Panc1 (cell line): Measurements from ENCODE around the gene UIMC1. TPM values are rescaled to one million over a fixed set of nuclear protein-coding genes. Genes with fewer than 3 reads are reported as not detected.

Source experiments
- ATAC-seq: fragments of 200-7000 bp; cut with Tn5 transposase; 2 replicates; pipeline ENCODE4 v1.9.1; 2020; ENCODE audit warnings: mild to moderate bottlenecking, moderate library complexity
- BruUV-seq: library from RNA; stranded (reverse); fragments of 400-500 nt; replicated peaks from 2 replicates; lab custom pipeline; 2021; lab: Mats Ljungman, UMichigan
- CTCF ChIA-PET: fragments of 300-600 bp; sonication (Branson Sonifier 250); formaldehyde crosslinking; loops from one replicate; lab custom pipeline; 2022; ENCODE audit warnings: antibody characterized with exemption; lab: Charles Lee
- POLR2A ChIA-PET: fragments of 300-600 bp; sonication (Branson Sonifier 250); formaldehyde crosslinking; loops from one replicate; lab custom pipeline; 2022; ENCODE audit warnings: antibody characterized with exemption; lab: Charles Lee
- DNase-seq: peaks from one replicate; pipeline ENCODE4 v3.0.0-alpha.2; 2010; ENCODE audit warnings: low read depth, low spot score
- H3K27ac ChIP-seq: 2 replicates; pipeline ENCODE4 v1.5.1; 2011; ENCODE audit warnings: mild to moderate bottlenecking, low read length, inconsistent platforms
- H3K27me3 ChIP-seq: fragments of 200-500 bp; sonication (Bioruptor generic); 2 replicates; pipeline ENCODE4 v1.6.0; 2014; ENCODE audit warnings: low read length, inconsistent platforms; ENCODE audit not compliant: control insufficient read depth, insufficient read depth
- H3K36me3 ChIP-seq: fragments of 200-500 bp; sonication (Bioruptor generic); 2 replicates; pipeline ENCODE4 v1.5.1; 2014; ENCODE audit warnings: inconsistent platforms, mild to moderate bottlenecking, low read length, moderate library complexity; ENCODE audit not compliant: control insufficient read depth, insufficient read depth
- H3K4me1 ChIP-seq: 2 replicates; pipeline ENCODE4 v1.5.1; 2011; ENCODE audit warnings: inconsistent platforms, mild to moderate bottlenecking, low read length, moderate library complexity; ENCODE audit not compliant: control insufficient read depth, insufficient read depth
- H3K4me3 ChIP-seq, 2 experiments: 2 replicates each; pipeline ENCODE4 v1.5.1; 2011 to 2012; ENCODE audit warnings: low read depth in 2 of 2, low read length in 2 of 2, mild to moderate bottlenecking in 2 of 2, inconsistent platforms in 1 of 2, moderate library complexity in 1 of 2
- H3K9me3 ChIP-seq: fragments of 200-500 bp; sonication (Bioruptor generic); 2 replicates; pipeline ENCODE4 v1.5.1; 2014; ENCODE audit warnings: low read depth, mild to moderate bottlenecking, inconsistent platforms, low read length, moderate library complexity; ENCODE audit not compliant: control insufficient read depth, insufficient read depth
- POLR2AphosphoS5 ChIP-seq: IDR thresholded peaks from 2 replicates; pipeline ENCODE4 v1.6.1; 2012; ENCODE audit warnings: mild to moderate bottlenecking, low read depth, low read length, moderate library complexity
- SIN3A ChIP-seq: IDR thresholded peaks from 2 replicates; pipeline ENCODE4 v1.6.1; 2012; ENCODE audit warnings: low read depth, mild to moderate bottlenecking, low read length, moderate library complexity, borderline replicate concordance; ENCODE audit not compliant: insufficient read depth
- TCF7L2 ChIP-seq: IDR thresholded peaks from 2 replicates; pipeline ENCODE4 v1.6.1; 2011; ENCODE audit warnings: mild to moderate bottlenecking, low read depth, low read length, inconsistent platforms
- in situ Hi-C: cut with HindIII; loops from 2 replicates; pipeline ENCODE4 v1.10.0; 2016; ENCODE audit warnings: low sequenced_read_pairs, low pct_unique_long_range_greater_than_20kb
- intact Hi-C: fragments of 100-400 bp; cut with micrococcal nuclease; formaldehyde crosslinking; loops from one replicate; pipeline ENCODE4 v1.10.0; 2022; ENCODE audit not compliant: unreplicated experiment
- total RNA-seq: library from RNA; stranded (reverse); gene quantifications from one replicate; pipeline ENCODE4 v1.2.1, GENCODE V29; 2021; ENCODE audit not compliant: unreplicated experiment
- TF ChIP-seq, protein P1 (sequence below), 2 experiments: IDR thresholded peaks; 2 replicates each; pipeline ENCODE4 v1.6.1; 2011 to 2012; ENCODE audit warnings: low read depth in 2 of 2, control low read depth in 1 of 2, low read length in 1 of 2, mild to moderate bottlenecking in 1 of 2, moderate library complexity in 1 of 2; ENCODE audit not compliant: insufficient read depth in 1 of 2
- TF ChIP-seq, protein P2 (sequence below): fragments of 450-650 bp; IDR thresholded peaks from 2 replicates; pipeline ENCODE4 v1.5.1; 2017; ENCODE audit warnings: mild to moderate bottlenecking

The UIMC1 gene
- total RNA-seq, 1 experiment from 2014 or later: 37.1 TPM

DNA sequence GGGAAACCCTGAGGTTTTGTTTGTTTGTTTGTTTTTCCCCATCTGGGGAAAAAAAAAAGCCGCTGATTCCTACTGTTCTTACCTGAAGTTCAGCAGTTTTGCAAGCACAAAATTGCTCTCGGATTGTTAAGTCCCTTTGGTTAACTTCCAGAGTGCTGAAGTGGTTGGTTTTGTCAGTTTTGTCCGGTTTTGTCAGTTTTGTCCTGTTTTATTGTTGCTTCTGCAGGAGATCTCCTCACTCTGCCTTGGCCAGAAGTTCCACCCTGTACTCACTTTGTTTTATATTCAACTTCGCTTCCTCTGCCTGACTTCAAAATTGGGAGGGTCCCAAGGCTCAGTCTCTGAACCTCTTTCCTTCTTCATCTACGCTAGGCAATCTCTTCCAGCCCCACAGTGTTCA lies 30.3 kb upstream of the UIMC1 start:
- DNase-seq (no peak), ATAC-seq (no peak)
- Histone ChIP-seq H3K27me3 (no peaks in the 10 kb centered on the region), H3K4me1 (no peaks in the 10 kb centered on the region), H3K9me3 (no peaks in the 10 kb centered on the region), H3K36me3 (peaks cover 2% of the 10 kb centered on the region; the same call in 1 of the 2 replicates), H3K27ac (no peak overlapping the region), H3K4me3 (no peak overlapping the region)
- in situ Hi-C loops: no loop called here
- ChIA-PET POLR2A (no interaction called here), CTCF (no interaction called here)
- no TSS peak for BruUV-seq
- TF ChIP-seq POLR2AphosphoS5 (no peak), TCF7L2 (no peak), SIN3A (no peak)
- TF ChIP-seq, protein P1, sequence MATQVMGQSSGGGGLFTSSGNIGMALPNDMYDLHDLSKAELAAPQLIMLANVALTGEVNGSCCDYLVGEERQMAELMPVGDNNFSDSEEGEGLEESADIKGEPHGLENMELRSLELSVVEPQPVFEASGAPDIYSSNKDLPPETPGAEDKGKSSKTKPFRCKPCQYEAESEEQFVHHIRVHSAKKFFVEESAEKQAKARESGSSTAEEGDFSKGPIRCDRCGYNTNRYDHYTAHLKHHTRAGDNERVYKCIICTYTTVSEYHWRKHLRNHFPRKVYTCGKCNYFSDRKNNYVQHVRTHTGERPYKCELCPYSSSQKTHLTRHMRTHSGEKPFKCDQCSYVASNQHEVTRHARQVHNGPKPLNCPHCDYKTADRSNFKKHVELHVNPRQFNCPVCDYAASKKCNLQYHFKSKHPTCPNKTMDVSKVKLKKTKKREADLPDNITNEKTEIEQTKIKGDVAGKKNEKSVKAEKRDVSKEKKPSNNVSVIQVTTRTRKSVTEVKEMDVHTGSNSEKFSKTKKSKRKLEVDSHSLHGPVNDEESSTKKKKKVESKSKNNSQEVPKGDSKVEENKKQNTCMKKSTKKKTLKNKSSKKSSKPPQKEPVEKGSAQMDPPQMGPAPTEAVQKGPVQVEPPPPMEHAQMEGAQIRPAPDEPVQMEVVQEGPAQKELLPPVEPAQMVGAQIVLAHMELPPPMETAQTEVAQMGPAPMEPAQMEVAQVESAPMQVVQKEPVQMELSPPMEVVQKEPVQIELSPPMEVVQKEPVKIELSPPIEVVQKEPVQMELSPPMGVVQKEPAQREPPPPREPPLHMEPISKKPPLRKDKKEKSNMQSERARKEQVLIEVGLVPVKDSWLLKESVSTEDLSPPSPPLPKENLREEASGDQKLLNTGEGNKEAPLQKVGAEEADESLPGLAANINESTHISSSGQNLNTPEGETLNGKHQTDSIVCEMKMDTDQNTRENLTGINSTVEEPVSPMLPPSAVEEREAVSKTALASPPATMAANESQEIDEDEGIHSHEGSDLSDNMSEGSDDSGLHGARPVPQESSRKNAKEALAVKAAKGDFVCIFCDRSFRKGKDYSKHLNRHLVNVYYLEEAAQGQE (IDR thresholded peaks at IDR 0.05; ENCODE audit: insufficient read depth in 1 of 2, low read depth in 2 of 2, low read length in 1 of 2): no peak
- TF ChIP-seq, protein P2, sequence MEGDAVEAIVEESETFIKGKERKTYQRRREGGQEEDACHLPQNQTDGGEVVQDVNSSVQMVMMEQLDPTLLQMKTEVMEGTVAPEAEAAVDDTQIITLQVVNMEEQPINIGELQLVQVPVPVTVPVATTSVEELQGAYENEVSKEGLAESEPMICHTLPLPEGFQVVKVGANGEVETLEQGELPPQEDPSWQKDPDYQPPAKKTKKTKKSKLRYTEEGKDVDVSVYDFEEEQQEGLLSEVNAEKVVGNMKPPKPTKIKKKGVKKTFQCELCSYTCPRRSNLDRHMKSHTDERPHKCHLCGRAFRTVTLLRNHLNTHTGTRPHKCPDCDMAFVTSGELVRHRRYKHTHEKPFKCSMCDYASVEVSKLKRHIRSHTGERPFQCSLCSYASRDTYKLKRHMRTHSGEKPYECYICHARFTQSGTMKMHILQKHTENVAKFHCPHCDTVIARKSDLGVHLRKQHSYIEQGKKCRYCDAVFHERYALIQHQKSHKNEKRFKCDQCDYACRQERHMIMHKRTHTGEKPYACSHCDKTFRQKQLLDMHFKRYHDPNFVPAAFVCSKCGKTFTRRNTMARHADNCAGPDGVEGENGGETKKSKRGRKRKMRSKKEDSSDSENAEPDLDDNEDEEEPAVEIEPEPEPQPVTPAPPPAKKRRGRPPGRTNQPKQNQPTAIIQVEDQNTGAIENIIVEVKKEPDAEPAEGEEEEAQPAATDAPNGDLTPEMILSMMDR: no peak
- intact Hi-C loops: no loop called here

DNA sequence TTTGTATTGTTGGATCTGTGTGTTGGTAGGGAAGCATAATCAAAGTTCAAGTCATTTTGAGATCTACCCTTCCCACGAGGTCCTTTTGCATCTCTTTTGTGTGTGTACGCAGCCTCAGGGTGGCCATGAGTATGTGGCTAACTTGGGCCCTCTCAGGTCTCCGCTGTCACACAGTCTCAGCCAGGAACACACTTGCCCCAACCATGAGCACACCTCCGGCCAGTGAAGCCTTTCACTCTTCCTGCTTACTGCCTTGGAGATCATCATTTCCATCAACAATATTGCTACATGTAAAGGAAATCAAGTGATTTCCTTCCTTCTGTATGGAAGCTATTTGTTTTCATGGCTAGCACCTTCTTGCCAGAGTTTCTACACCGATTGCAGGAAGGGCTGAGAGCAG lies 29.9 kb upstream of the UIMC1 start:
- no peak overlapping the region for H3K27ac ChIP-seq
- in situ Hi-C loops: no loop called here
- ATAC-seq (no peak), DNase-seq (no peak)
- ChIA-PET CTCF (no interaction called here), POLR2A (interaction anchor here (0.7 kb wide), 1 partner anchor 49 kb away, joined by 5 read pairs; no protein-coding TSS in a partner anchor)
- intact Hi-C loops: no loop called here
- no peaks in the 10 kb centered on the region for H3K27me3 ChIP-seq
- no peak overlapping the region for H3K4me3 ChIP-seq
- H3K4me1 ChIP-seq: no peaks in the 10 kb centered on the region
- no TSS peak for BruUV-seq
- peaks cover 2% of the 10 kb centered on the region; the same call in 1 of the 2 replicates for H3K36me3 ChIP-seq
- TF ChIP-seq SIN3A: no peak
- no peak for TF ChIP-seq POLR2AphosphoS5
- no peak for TF ChIP-seq TCF7L2
- TF ChIP-seq, protein P2: no peak
- TF ChIP-seq, protein P1 (IDR thresholded peaks at IDR 0.05; ENCODE audit: insufficient read depth in 1 of 2, low read depth in 2 of 2, low read length in 1 of 2): no peak
- H3K9me3 ChIP-seq: no peaks in the 10 kb centered on the region
